Sciatic nerve (tissue), 2 donors: Measurements from ENCODE around the gene DPM2. TPM values are rescaled to one million over a fixed set of nuclear protein-coding genes. Genes with fewer than 3 reads are reported as not detected.
A peak's percentile ranks its signal among the peaks of the same experiment; 100 is the strongest.

ENCODE experiments used
- ATAC-seq: fragments of 200-7000 bp; cut with Tn5 transposase; one replicate; pipeline ENCODE4 v1.9.1; 2020; ENCODE audit warnings: mild to moderate bottlenecking, moderate library complexity
- DNase-seq: peaks from one replicate; pipeline ENCODE4 v3.0.0-alpha.2; 2020; ENCODE audit warnings: low spot score
- intact Hi-C: fragments of 100-400 bp; cut with DNase I; formaldehyde crosslinking; loops from one replicate; pipeline ENCODE4 v1.14.2; 2022
- total RNA-seq: library from RNA; stranded (reverse); fragmentation: NEBNext Ultra II Directional; extraction: Animal tissue kit (Norgen Biotek cat#: 25700); gene quantifications from one replicate; pipeline ENCODE4 v1.2.1, GENCODE V29; 2021
- donor health status: DM: no; HTN: no; CAD: no.
- donor health status: DM: no; HTN: no; CAD: no.

The DPM2 gene
- total RNA-seq, 1 donor from 2014 or later: 24.6 TPM

GRCh38 chr9:127892831-127893230, 44.8 kb downstream of the DPM2 start:
- intact Hi-C loops: no loop called here
- ATAC-seq (no peak), DNase-seq (no peak)

- intact Hi-C loops: no loop called here
- no peak for ATAC-seq
- no peak for DNase-seq
Measured at GRCh38 chr9:127890053-127890452, 47.6 kb downstream of the DPM2 start.

- ATAC-seq: no peak
- no peak for DNase-seq
- intact Hi-C loops: no loop called here
Measured at GRCh38 chr9:127887792-127888191, 49.9 kb downstream of the DPM2 start.

- ATAC-seq (peak; percentile 8), DNase-seq (no peak)
- intact Hi-C loops: no loop called here
Measured at GRCh38 chr9:127886401-127886972, 51.2 kb downstream of the DPM2 start.

- intact Hi-C loops: no loop called here
- ATAC-seq: no peak
- DNase-seq: no peak
Measured at GRCh38 chr9:127885508-127886281, 52.0 kb downstream of the DPM2 start.

Other genes with a start within 250 kb of the DPM2 start
- gene CFAP157, start 230.9 kb downstream of the DPM2 start, total RNA-seq: 0.80 TPM
- gene PTRH1, start 222.2 kb downstream of the DPM2 start, total RNA-seq: 10.3 TPM
- 0.13 TPM for gene TTC16, start 221.8 kb downstream of the DPM2 start, total RNA-seq
- 6.8 TPM for gene TOR2A, start 202.6 kb downstream of the DPM2 start, total RNA-seq
- 22.6 TPM for gene SH2D3C, start 159.2 kb downstream of the DPM2 start, total RNA-seq
- gene CDK9, start 151.8 kb downstream of the DPM2 start, total RNA-seq: 127 TPM
- 69.7 TPM for gene FPGS, start 135.0 kb downstream of the DPM2 start, total RNA-seq
- 285 TPM for gene ENG, start 83.2 kb downstream of the DPM2 start, total RNA-seq
- 61.0 TPM for gene AK1, start 60.2 kb downstream of the DPM2 start, total RNA-seq
- gene ST6GALNAC6, start 38.3 kb downstream of the DPM2 start, total RNA-seq: 108 TPM
- 19.6 TPM for gene ST6GALNAC4, start 20.8 kb downstream of the DPM2 start, total RNA-seq
- 2.0 TPM for gene PIP5KL1, start 7.1 kb downstream of the DPM2 start, total RNA-seq
- gene EEIG1, start 43.1 kb upstream of the DPM2 start, total RNA-seq: 96.8 TPM
- gene NAIF1, start 129.5 kb upstream of the DPM2 start, total RNA-seq: 7.8 TPM
- 21.0 TPM for gene SLC25A25, start 130.4 kb upstream of the DPM2 start, total RNA-seq
- gene PTGES2, start 189.9 kb upstream of the DPM2 start, total RNA-seq: 33.8 TPM
- 6.0 TPM for gene LCN2, start 211.6 kb upstream of the DPM2 start, total RNA-seq
- gene BBLN, start 222.4 kb upstream of the DPM2 start, total RNA-seq: 42.1 TPM